Measurements from ENCODE around the gene NAXD.

DNA sequence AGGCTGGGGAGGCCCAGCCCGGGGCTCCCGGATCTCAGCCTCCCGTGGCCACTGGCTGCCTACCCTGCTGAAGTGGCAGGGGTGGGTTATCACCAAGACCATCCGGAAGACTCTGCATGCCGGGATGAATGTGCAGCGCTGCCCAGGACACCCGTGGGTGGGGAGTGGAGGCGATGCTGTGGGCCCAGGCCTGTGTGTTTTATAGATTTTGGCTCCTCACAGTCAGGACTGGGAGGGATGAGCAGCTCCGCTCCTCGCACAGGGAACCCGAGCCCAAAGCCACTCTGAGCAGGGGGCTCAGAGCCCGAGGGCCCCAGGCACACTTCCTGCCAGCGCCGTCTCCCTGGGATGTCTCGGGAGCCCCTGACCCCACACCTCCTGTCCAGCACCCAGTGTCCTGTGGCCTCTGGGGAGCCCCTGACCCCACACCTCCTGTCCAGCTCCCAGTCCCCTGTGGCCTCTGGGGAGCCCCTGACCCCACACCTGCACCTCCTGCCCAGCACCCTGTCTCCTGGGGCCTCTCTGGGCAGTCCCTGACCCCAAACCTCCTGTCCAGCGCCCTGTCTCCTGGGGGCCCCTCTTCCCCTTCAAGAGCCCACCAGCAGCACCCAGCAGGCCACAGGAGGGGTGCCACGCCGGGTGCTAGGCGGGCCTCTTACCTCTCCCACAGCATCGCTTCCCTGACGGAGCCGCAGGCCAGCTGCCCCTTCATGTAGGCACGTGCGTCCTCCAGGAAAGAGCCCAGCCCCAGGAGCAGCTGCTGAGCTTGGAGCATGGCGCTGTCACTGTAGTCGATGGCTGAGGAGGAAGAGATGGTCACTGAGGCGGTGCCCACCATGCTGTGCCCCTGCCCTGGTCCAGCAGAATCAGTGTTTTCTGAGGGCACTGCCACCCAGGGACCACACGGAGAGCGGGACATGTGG is 31.4 kb downstream of the NAXD start:
- TF ChIP-seq POLR2AphosphoS5 (IDR thresholded peaks at IDR 0.05; ENCODE audit: insufficient read depth in 1 of 2, low read depth in 1 of 2) (no peak), POLR2A (IDR thresholded peaks at IDR 0.05) (no peak)
- TF ChIP-seq, protein P1, sequence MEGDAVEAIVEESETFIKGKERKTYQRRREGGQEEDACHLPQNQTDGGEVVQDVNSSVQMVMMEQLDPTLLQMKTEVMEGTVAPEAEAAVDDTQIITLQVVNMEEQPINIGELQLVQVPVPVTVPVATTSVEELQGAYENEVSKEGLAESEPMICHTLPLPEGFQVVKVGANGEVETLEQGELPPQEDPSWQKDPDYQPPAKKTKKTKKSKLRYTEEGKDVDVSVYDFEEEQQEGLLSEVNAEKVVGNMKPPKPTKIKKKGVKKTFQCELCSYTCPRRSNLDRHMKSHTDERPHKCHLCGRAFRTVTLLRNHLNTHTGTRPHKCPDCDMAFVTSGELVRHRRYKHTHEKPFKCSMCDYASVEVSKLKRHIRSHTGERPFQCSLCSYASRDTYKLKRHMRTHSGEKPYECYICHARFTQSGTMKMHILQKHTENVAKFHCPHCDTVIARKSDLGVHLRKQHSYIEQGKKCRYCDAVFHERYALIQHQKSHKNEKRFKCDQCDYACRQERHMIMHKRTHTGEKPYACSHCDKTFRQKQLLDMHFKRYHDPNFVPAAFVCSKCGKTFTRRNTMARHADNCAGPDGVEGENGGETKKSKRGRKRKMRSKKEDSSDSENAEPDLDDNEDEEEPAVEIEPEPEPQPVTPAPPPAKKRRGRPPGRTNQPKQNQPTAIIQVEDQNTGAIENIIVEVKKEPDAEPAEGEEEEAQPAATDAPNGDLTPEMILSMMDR (IDR thresholded peaks at IDR 0.05), result no peak

All from vagina (tissue), 2 donors.